Brain microvascular endothelial cell (primary cell): ENCODE data around the gene COMMD6.

Experiments
- DNase-seq: peaks from one replicate; pipeline ENCODE4 v3.0.0-alpha.2; 2020
- H3K27ac ChIP-seq: fragments of 250-450 bp; sonication (Bioruptor Pico); 2 replicates; pipeline ENCODE4 v1.5.1; 2020; ENCODE audit warnings: mild to moderate bottlenecking, moderate library complexity
- H3K27me3 ChIP-seq: fragments of 250-450 bp; sonication (Bioruptor Pico); replicated peaks from 2 replicates; pipeline ENCODE4 v1.5.1; 2020; ENCODE audit warnings: mild to moderate bottlenecking
- H3K36me3 ChIP-seq: fragments of 250-450 bp; sonication (Bioruptor Pico); replicated peaks from 2 replicates; pipeline ENCODE4 v1.5.1; 2020; ENCODE audit warnings: mild to moderate bottlenecking
- H3K4me3 ChIP-seq: 2 replicates; pipeline ENCODE4 v1.5.1; 2011; ENCODE audit warnings: low read depth, mild to moderate bottlenecking, control low read depth, low read length, moderate library complexity
- CTCF ChIP-seq: IDR thresholded peaks from 2 replicates; pipeline ENCODE4 v1.5.1; 2011; ENCODE audit warnings: low read depth, mild to moderate bottlenecking, moderate library complexity, low read length, control low read depth, inconsistent platforms; ENCODE audit errors: missing control alignments
- in situ Hi-C: cut with HindIII; loops from 2 replicates; pipeline ENCODE4 v1.10.0; 2017; ENCODE audit warnings: low sequenced_read_pairs, low pct_ligation_motif_present

Gene COMMD6

GRCh38 chr13:75507027-75508001, 30.3 kb downstream of the COMMD6 start:
- in situ Hi-C loops: no loop called here
- no peak overlapping the region for H3K27ac ChIP-seq
- no peak overlapping the region for H3K4me3 ChIP-seq
- no peaks in the 10 kb centered on the region for H3K36me3 ChIP-seq
- no peak for TF ChIP-seq CTCF
- DNase-seq: no peak
- H3K27me3 ChIP-seq: no peaks in the 10 kb centered on the region

- no peak for DNase-seq
- in situ Hi-C loops: no loop called here
- Histone ChIP-seq H3K36me3 (no peaks in the 10 kb centered on the region), H3K4me3 (no peak overlapping the region), H3K27ac (no peak overlapping the region), H3K27me3 (no peaks in the 10 kb centered on the region)
- TF ChIP-seq CTCF: no peak
Observed at GRCh38 chr13:75506018-75506417, 31.6 kb downstream of the COMMD6 start.

GRCh38 chr13:75505327-75505726, 32.3 kb downstream of the COMMD6 start:
- TF ChIP-seq CTCF: no peak
- H3K4me3 ChIP-seq: no peak overlapping the region
- DNase-seq: no peak
- H3K27ac ChIP-seq: no peak overlapping the region
- H3K27me3 ChIP-seq: no peaks in the 10 kb centered on the region
- H3K36me3 ChIP-seq: no peaks in the 10 kb centered on the region
- in situ Hi-C loops: no loop called here

- no peak for TF ChIP-seq CTCF
- no peak overlapping the region for H3K4me3 ChIP-seq
- no peaks in the 10 kb centered on the region for H3K27me3 ChIP-seq
- in situ Hi-C loops: no loop called here
- no peak overlapping the region for H3K27ac ChIP-seq
- DNase-seq: peak; percentile 52
- H3K36me3 ChIP-seq: no peaks in the 10 kb centered on the region
Observed at GRCh38 chr13:75495938-75496337, 41.7 kb downstream of the COMMD6 start.

GRCh38 chr13:75494491-75494890, 43.1 kb downstream of the COMMD6 start:
- H3K27ac ChIP-seq: no peak overlapping the region
- no peaks in the 10 kb centered on the region for H3K36me3 ChIP-seq
- H3K4me3 ChIP-seq: no peak overlapping the region
- in situ Hi-C loops: no loop called here
- H3K27me3 ChIP-seq: no peaks in the 10 kb centered on the region
- DNase-seq: peak; percentile 42
- no peak for TF ChIP-seq CTCF
